MCF 10A (cell line): ENCODE data around the gene ERBB3. TPM values are rescaled to one million over a fixed set of nuclear protein-coding genes. Genes with fewer than 3 reads are reported as not detected.
A peak's percentile ranks its signal among the peaks of the same experiment; 100 is the strongest.

Experiments
- BruUV-seq: library from RNA; stranded (reverse); fragments of 400-500 nt; replicated peaks from 2 replicates; lab custom pipeline; 2021; lab: Mats Ljungman, UMichigan
- CTCF ChIA-PET: fragments of 300-600 bp; sonication (Branson Sonifier 250); formaldehyde crosslinking; extraction: SDS; loops from one replicate; lab custom pipeline; 2021; ENCODE audit warnings: antibody characterized with exemption, inconsistent platforms; lab: Yijun Ruan, JAX
- POLR2A ChIA-PET: fragments of 300-600, 350-650 bp; sonication (Branson Sonifier 250); formaldehyde crosslinking; extraction: SDS; loops from one replicate; lab custom pipeline; 2020; ENCODE audit warnings: antibody characterized with exemption, inconsistent platforms; lab: Yijun Ruan, JAX
- DNase-seq: peaks from one replicate; pipeline ENCODE4 v3.0.0-alpha.2; 2018; ENCODE audit not compliant: unreplicated experiment
- H3K27ac Mint-ChIP-seq: one replicate; pipeline ENCODE4 v1.8.0; 2022; ENCODE audit warnings: mild to moderate bottlenecking, low read depth, mixed read lengths; ENCODE audit not compliant: unreplicated experiment
- H3K27me3 Mint-ChIP-seq: one replicate; pipeline ENCODE4 v1.8.0; 2022; ENCODE audit warnings: mixed read lengths; ENCODE audit not compliant: insufficient read depth, unreplicated experiment
- H3K36me3 Mint-ChIP-seq: one replicate; pipeline ENCODE4 v1.8.0; 2022; ENCODE audit warnings: mild to moderate bottlenecking, moderate library complexity, mixed read lengths; ENCODE audit not compliant: insufficient read depth, unreplicated experiment
- H3K4me1 Mint-ChIP-seq: one replicate; pipeline ENCODE4 v1.8.0; 2022; ENCODE audit warnings: mixed read lengths; ENCODE audit not compliant: insufficient read depth, unreplicated experiment
- H3K4me3 Mint-ChIP-seq: one replicate; pipeline ENCODE4 v1.8.0; 2022; ENCODE audit warnings: mild to moderate bottlenecking, moderate library complexity, mixed read lengths; ENCODE audit not compliant: unreplicated experiment
- H3K9me3 Mint-ChIP-seq: one replicate; pipeline ENCODE4 v1.8.0; 2022; ENCODE audit warnings: mixed read lengths; ENCODE audit not compliant: unreplicated experiment
- CTCF ChIP-seq: fragments of 200-600 bp; IDR thresholded peaks from one replicate; pipeline ENCODE4 v1.8.0; 2022; ENCODE audit warnings: antibody characterized with exemption, mild to moderate bottlenecking; ENCODE audit not compliant: unreplicated experiment
- intact Hi-C: fragments of 100-400 bp; cut with micrococcal nuclease; formaldehyde crosslinking; loops from 2 replicates; pipeline ENCODE4 v1.14.1; 2022
- total RNA-seq: library from RNA; stranded (reverse); gene quantifications from 2 replicates; pipeline ENCODE4 v1.2.3, GENCODE V29; 2022

ERBB3 gene
- total RNA-seq, 1 experiment from 2014 or later: 3.7 TPM

GRCh38 chr12:56078931-56079722, 838 bp upstream of the ERBB3 start:
- Mint-ChIP-seq H3K27me3 (no peaks in the 10 kb centered on the region), H3K9me3 (no peaks in the 10 kb centered on the region), H3K4me3 (peak overlapping the region; percentile 87), H3K36me3 (no peaks in the 10 kb centered on the region), H3K27ac (no peak overlapping the region), H3K4me1 (no peaks in the 10 kb centered on the region)
- no TSS peak for BruUV-seq
- peak; percentile 60 for TF ChIP-seq CTCF
- intact Hi-C loops: loop anchor here (1.0 to 2.0 kb wide), 4 partner anchors 24 to 82 kb away; partner anchors contain the start of genes RPL41 and SUOX
- DNase-seq: peak; percentile 85
- ChIA-PET POLR2A (interaction anchor here (0.7 to 3.0 kb wide), 10 partner anchors 18 to 82 kb away, joined by 3 to 66 read pairs (median 6); partner anchors contain the start of genes ESYT1, PA2G4, RPL41 and SUOX), CTCF (interaction anchor here (0.6 to 2.5 kb wide), 14 partner anchors 14 to 298 kb away, joined by 3 to 12 read pairs (median 3); partner anchors contain the start of genes PA2G4 and ZC3H10)

GRCh38 chr12:56080556-56081138, 682 bp downstream of the ERBB3 start:
- CTCF ChIA-PET: interaction anchor here (0.6 to 1.6 kb wide), 10 partner anchors 11 to 166 kb away, joined by 3 to 7 read pairs (median 4); partner anchors contain the start of genes RPL41 and ZC3H10
- BruUV-seq: no TSS peak
- H3K36me3 Mint-ChIP-seq: no peaks in the 10 kb centered on the region
- peak overlapping the region; percentile 87 for H3K4me3 Mint-ChIP-seq
- no peaks in the 10 kb centered on the region for H3K4me1 Mint-ChIP-seq
- DNase-seq: peak; percentile 30
- TF ChIP-seq CTCF: no peak
- no peak overlapping the region for H3K27ac Mint-ChIP-seq
- POLR2A ChIA-PET: interaction anchor here (0.6 to 3.0 kb wide), 10 partner anchors 14 to 116 kb away, joined by 3 to 66 read pairs (median 4); partner anchors contain the start of genes ESYT1, PA2G4 and ZC3H10
- intact Hi-C loops: no loop called here
- no peaks in the 10 kb centered on the region for H3K27me3 Mint-ChIP-seq
- H3K9me3 Mint-ChIP-seq: no peaks in the 10 kb centered on the region

GRCh38 chr12:56081393-56082347, 1.7 kb downstream of the ERBB3 start:
- Mint-ChIP-seq H3K36me3 (no peaks in the 10 kb centered on the region), H3K27me3 (no peaks in the 10 kb centered on the region), H3K27ac (no peak overlapping the region), H3K4me3 (peak overlapping the region; percentile 87), H3K4me1 (no peaks in the 10 kb centered on the region), H3K9me3 (no peaks in the 10 kb centered on the region)
- no peak for TF ChIP-seq CTCF
- POLR2A ChIA-PET: interaction anchor here (0.9 to 3.0 kb wide), 9 partner anchors 13 to 109 kb away, joined by 3 to 66 read pairs (median 4); partner anchors contain the start of genes ESYT1, PA2G4 and ZC3H10
- BruUV-seq: no TSS peak
- no peak for DNase-seq
- CTCF ChIA-PET: interaction anchor here (0.8 to 1.6 kb wide), 4 partner anchors 10 to 36 kb away, joined by 3 to 7 read pairs (median 4); partner anchors contain the start of genes RPL41 and ZC3H10
- intact Hi-C loops: no loop called here
